Amygdala (tissue), 56 donors: ENCODE measurements around the gene IFNGR1.

ENCODE experiments used
- DNase-seq, 56 donors: peaks; one replicate each; lab custom pipeline; 2025; lab: John Stamatoyannopoulos, UW

IFNGR1 gene

DNA sequence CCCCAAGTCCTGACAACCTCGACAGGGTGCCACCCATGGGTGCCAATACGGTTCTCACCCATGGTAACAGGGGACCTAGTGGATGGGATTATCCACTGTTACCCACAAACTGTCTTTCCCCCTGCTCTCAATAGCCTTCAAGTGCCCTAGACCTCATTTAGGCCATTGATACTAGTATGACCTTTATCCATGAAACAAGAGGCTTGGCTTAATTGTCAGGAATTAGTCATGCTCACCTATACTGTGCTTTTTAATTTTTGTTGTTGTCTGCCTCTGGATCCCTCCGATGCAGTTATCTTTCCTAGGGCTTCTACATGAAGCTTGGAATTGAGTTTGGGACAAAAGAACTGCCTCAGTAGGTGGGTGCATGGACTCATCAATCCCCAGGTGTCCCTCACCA is 33.9 kb downstream of the IFNGR1 start:
- no peak for DNase-seq

DNA sequence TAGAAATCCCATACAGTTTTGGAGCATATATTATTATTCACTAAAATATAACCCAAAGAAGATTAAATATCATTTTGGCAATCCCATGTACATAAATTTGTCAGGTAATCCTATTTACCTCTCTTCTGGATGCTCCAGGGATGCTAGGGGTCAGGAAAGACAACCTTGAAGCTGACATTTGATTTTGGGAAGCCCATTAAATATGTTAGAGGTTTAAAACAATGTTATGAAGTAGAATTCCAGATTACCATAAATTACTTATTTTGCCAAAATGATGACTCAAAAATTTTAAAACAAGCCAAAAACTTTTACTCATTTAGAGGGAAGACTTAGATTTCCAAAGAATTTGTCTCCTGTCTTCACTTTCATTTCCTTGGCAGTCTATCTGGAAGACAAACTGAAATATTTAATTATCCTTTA is 36.5 kb downstream of the IFNGR1 start:
- DNase-seq = no peak

DNA sequence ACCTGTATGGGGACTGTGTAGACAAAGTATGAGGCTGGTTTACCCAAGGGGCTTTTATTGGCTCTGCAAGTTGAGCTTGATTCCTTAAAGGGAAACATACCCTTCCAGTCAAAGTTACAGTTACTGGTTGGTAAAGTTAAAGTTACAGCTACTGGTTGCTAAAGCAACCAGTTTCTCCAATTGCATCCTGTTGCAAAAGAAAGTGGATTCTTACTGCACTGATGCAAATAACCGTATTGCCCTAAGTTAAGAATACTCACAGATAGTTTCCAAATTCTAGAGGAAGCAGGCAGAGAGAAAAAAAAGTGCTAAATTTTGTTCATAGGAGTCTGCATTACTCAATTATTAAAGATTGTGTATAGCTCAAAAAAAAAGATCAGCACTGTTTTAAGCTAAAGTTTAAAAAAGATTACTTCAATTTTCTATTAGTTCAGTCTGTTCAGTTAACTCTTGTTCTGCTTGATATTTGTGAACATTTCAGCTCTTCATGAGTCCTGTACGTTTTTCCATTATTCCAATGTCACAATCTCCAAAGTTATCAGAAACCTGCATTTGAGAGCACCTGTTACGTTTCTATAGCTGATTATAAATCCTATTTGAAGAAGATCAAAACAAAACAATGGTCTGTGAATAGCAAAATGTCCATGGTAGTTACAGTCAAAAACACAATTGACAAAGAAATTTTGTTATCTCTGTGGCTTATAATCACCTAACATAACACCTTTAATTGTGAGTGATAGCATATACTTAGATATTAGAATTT is 37.1 kb downstream of the IFNGR1 start:
- no peak for DNase-seq

DNA sequence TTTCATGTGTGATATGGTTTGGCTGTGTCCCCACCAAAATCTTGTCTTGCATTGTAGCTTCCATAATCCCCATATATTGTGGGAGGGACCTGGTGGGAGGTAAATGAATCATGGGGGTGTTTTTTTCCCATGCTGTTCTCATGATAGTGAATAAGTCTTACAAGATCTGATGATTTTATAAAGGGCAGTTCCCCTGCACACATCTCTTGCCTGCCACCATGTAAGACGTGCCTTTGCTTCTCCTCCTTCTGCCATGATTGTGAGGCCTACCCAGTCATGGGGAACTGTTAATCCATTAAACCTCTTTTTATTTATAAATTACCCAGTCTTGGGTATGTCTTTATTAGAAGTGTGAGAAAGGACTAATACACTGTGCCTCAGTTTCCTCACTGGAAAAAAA is 41.6 kb downstream of the IFNGR1 start:
- DNase-seq = no peak

DNA sequence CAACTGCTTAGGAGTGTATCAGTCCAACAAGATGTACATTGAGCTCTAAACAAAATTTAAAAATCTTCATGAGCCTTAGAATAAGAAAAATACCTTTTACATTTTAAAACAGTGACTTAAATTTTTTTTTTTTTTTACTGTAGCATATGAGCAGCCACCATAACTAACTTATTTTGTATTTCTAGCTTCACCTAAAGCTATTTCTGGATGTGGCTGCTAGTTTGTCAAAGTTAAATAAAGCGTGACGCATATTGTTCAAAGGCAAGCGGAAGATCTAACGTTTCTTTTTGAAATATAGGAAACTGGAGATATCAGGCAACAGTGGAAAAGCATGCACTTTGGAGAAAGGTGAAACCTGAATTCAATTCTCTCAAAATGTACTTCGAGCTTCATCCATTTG is 42.5 kb downstream of the IFNGR1 start:
- no peak for DNase-seq

DNA sequence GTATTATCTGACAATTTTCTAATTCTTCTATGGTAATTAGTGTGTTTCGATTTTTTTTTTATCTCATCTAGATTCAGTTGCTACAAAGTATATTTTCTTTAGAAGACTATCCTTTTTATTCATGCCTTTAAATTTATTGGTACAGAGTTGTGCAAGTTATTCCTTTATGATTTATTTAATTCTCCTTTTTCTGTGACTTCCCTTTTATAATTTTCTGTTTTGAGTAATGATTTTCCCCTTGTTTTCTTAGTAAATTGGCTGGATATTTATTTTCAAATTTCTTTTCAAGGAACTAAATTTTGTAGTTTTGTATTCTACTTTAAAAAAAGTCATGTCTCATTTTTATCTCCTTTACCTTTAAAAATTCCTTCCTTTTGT is 43.3 kb downstream of the IFNGR1 start:
- DNase-seq = no peak

DNA sequence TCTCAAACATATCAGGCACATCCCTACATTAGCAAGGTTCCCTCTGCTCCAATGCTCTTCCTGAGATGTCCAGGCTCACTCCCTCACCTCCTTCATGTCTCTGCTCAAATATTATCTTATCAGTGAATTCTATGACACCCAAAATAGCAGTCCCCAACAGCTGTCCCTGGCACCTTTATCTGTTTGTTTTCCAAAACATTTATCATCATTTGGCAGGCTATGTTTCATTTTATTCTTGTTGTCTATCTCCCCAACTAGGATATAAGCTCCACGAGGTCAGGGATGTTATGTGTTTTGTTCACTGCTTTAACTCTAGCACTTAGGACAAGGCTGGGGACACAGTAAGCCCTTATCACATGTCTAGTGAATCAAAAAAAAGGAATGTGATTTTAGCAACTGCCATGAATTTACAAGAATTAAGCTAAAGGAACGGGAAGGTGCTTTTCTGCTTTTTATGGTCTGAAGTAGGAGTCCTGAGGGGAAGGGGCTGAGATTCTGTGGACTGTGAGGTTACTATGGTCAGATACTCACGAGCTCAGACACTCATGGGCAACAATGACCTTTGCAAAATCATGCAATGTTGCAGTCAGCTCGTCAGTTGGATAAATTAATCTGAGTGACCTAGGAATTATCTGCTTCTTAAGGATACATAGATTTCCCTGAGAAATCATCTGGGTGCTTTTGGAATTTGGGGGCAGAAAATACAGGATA is 43.9 kb downstream of the IFNGR1 start:
- DNase-seq = no peak

DNA sequence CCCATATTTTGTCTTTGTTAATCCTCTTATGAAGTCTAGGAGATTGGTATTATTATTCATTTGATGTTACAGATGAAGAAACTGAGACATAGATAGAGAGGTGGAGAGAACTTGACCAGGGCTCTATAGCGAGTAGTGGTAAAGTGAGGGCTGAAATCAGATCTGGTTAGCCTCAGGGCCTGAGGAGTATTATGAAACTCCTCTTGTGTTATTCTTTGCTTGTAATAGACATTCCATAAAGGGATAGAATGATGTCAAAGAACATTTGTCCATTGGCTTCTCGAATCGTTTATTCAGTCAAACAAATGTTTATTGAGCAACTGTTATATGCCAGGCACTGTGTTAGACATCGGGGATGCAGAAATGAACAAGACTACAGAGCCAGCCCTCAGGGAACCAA is 45.7 kb downstream of the IFNGR1 start, which contains the start of gene IL22RA2:
TSS of gene IL22RA2 (minus strand) at position 144 of the 400 bp plus-strand sequence. CDS start 11,895 bp downstream, outside the sequence.
- DNase-seq = no peak

DNA sequence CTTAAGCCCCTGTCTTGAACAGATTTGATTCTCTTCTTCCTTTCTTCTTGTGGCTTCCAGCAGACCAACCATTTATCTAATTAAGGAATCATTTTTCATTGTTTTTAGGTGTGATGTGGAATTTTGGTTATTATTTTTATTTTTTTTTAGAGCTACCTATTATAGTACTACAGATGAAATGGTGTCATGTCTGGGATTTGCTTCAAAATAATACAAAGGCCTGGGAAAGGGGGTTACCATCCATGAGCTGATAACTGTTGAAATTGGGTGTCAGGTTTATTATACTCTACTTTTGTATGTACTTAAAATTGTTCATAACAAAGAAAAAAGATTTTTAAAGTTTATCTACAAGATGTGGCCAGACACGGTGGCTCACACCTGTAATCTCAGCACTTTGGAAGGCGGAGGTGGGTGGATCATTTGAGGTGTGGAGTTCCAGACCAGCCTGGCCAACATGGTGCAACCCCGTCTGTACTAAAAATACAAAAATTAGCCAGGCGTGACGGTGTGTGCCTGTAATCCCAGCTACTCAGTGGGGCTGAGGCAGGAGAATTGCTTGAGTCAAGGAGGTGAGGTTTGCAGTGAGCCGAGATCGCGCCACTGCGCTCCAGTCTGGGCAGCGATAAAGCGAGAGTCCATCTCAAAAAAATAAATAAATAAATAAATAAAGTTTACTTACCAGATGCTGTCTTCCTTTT is 46.3 kb downstream of the IFNGR1 start:
- no peak for DNase-seq

DNA sequence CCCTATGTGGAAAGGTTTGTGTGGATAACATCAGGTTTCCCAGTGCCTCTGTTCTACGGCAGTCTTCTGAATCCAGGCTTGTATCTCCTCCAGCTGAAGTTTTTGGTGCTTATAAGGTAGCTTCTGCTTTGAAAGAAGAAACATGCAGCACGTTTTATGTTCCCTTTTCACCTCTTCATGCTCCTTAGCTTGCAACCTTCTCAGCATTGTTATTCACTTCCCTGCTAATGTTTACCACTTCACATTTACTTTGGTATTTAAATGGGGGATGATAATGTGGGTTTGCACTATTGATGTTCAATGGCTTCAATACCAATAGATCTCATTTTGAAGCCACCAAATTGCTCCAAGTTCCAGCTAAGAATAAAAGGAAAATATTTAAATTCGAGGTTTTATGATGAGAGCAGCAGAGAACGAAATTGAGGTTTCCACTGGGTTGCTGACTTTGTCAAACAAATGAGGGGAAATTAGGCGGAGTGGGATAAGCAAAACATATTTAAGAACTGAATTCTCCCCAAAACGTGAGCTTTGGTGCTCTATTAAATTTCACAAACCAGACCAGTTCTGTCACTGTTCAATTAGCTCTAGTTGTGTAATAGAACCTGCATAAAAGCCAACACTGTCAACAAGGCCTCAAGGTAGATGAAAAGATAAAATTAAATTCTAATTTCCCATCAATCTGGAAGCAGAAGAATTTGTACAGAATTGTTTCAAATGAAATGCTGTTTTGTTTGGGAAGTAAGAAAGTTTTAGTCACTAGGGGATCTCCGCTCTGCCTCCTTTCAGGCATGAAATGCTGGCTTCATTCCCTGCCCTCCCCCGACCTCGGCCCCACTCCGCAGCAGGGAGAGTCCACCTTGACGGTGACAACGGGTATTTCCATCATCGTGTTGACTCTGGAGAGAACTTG is 47.1 kb downstream of the IFNGR1 start:
- no peak for DNase-seq

DNA sequence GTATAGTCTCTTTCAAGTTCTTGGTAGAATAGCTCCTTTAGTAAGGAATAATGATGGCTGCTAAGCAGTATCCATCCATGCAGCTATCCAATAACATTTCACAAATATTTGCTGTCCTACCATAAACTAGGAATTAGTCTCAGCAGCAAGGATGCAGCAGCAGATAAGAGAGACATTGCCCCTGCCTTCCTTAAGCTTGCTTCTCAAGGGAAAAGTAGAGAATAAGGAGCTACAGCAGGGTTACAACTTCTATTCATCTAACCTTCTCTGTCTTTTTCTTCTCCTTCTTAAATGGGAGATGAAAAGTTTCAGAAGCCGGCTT is 48.2 kb downstream of the IFNGR1 start:
- DNase-seq = no peak

DNA sequence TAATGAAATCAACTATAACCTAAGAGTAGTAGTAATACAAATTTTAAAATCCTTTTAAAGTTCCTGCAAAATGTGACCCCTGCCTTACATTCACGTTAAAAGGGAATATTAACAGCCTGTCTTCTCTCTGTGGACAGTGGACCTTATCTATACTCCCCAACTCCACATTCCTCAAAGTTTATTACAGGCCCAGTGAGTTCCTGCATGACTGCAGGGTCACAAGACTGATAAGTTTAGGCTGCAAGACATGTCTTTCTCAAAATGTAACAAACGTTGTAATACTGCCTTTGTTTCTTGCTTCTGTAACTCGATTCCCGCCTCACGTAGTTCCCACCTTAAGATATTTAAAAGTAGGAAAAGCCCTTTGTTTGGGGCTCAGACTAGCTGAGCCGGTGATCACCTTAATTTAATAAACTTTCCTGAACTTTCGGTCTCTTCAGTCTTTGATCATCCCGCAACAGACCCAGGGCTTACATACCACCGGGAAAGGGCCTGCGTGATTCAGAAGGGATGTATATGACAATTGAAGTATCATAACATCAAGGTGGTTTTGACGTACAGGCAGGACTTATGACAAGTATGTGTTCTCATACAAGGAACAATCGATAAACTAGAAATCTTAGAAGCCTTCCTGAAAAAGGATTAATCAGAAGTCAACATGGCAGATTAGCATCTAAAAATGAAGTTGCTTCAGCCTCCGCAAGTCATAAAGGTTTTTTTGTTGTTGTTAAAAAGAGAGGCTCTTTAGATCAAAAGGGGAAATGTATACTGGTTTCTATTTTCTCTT is 48.7 kb downstream of the IFNGR1 start:
- no peak for DNase-seq

DNA sequence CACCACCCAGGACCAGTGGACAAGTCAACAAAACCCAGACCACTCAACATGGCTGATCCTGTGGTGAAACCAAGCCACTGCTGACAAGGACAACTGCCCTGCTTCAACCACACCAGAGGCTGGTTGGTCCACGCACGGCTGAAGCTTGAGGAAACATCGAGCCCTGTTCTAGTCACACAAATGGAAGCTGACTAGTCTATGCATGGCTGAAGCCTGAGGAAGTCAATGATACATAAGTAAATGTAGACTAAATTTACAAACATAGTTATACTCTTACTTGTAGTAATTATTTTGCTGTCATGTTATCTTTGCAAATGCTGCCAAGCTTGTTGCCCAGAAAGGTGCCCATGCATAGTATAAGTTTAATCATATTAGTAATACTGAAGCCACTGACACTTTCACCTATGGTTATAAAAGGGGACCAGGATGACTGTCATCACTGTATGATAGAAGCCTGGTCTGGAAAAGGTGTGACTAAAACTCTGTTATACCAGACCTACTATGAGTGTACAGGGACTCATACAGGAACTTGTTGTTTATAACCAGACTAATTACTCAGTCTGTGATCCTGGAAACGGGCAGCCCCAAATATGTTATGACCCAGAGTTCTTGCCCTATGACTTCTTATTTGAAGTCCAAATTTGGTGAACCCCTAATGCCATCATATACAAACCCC is 51.3 kb downstream of the IFNGR1 start:
- no peak for DNase-seq

DNA sequence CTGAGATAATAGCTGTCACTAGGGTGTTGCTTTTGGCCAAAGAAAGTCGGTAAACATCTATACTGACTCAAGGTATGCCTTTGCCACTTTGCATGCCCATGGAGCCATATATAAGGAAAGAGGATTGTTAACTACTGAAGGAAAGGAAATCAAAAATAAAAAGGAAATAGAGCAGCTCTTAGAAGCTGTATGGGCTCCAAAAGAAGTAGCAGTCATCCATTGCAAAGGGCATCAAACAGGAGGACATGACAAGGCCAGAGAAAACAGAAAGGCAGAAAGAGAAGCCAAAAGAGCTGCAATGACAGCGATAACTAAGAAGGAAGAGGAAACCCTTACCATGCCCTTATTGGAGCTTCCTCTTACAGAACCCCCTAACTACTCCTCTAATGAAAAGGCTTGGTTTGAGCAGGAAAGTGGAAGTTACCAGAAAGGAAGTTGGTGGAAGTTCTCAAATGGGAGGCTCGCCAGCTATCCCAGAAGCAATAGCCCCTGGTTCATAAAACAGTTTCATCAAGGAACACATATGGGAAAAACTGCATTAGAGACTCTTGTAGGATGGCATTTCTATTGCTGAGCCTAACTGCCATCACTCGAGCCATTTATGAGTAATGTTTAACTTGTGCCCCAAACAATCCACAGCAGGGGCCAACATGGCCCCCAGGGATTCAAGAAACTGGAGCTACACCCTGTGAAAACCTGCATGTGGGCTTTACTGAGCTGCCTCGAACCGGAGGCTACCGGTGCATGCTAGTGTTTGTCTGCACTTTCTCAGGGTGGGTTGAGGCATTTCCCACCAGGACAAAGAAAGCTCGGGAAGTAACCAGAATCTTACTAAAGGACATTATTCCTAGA is 52.7 kb downstream of the IFNGR1 start:
- no peak for DNase-seq

DNA sequence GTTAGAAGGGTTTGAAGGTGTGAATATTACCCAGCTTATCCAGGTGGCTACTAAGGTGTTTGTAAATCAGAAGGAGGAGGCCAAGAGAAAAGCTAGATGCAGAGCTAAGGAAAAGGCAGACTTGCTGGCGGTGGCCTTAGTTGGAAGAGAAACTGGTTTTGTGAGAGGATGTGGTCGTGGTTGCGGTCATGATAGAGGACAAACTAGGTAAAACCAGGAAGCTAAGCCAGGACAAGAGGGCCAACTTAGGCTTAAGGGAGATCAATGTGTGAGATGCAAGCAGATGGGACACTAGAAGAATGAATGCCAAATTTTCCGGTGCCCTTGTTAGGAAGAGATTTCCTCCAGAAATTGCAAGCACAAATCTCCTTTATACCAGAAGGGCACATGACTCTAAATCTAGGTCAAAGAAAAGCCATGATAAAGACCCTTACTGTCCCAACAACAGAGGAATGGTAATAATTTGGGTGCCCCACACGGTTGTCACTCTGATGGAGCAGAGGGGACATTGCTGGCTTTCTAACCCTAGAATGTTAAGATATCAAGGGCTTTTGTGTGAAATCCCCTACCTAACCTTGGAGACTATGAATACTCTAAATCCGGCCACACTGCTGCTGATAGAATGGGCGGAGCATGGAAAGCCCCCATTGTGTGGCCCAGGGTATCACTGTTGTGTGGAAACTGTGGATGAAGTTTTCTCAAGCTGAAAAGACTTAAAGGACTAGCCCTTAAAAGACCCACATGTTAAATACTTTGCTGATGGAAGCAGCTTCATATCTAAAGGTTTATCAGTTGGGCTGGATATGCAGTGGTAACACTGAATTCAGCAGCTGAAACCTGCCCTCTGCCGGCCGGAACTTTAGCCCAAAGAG is 53.6 kb downstream of the IFNGR1 start:
- DNase-seq = no peak

DNA sequence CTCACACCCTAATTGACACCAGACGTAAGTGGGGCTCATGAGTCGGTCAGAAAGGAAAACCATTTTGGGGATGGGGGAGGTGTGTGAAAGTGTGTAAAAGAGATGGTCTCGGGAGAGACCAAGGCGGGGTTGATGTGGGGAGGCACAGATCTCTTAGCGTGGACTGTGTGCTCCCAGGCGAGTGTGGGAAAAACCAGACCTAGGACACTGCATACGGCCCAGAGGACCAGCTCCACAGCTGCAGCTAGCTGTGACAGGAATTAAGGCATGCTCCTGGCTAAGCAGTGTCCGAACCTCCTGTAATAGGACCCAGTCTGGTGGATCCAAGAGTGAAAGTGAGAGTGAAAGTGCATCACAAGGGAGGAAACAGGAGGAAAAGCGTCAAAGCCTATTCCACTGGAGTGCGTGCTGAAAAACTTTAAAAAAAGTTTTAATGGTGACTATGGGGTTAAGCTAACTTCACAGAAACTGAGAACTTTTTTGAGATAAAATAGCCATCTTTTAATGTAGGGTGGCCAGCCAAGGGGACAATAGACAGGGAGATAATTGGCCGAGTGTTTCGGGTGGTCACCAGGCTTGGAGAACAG is 55.4 kb downstream of the IFNGR1 start:
- DNase-seq = no peak
